GM12872 (cell line): ENCODE measurements around the gene RGS5.

Source experiments
- CTCF ChIP-seq: IDR thresholded peaks from 3 replicates; pipeline ENCODE4 v1.5.1; 2011; ENCODE audit warnings: low read depth, mild to moderate bottlenecking, low read length, moderate library complexity; ENCODE audit not compliant: insufficient read depth

The RGS5 gene

GRCh38 chr1:163202833-163203451 lies at the start of gene RGS5:
RGS5 (minus strand) TSS chr1:163202916; CDS start chr1:163202835, 81 bp downstream.
- no peak for TF ChIP-seq CTCF

GRCh38 chr1:163250382-163250974 lies 47.8 kb upstream of the RGS5 start:
- no peak for TF ChIP-seq CTCF

- TF ChIP-seq CTCF: no peak
Measured at GRCh38 chr1:163248064-163248463, 45.3 kb upstream of the RGS5 start.

- no peak for TF ChIP-seq CTCF
Measured at GRCh38 chr1:163241746-163242145, 39.0 kb upstream of the RGS5 start.

- no peak for TF ChIP-seq CTCF
Measured at GRCh38 chr1:163240705-163241104, 38.0 kb upstream of the RGS5 start.

- no peak for TF ChIP-seq CTCF
Measured at GRCh38 chr1:163231385-163231784, 28.7 kb upstream of the RGS5 start.

GRCh38 chr1:163230827-163231226 lies 28.1 kb upstream of the RGS5 start:
- no peak for TF ChIP-seq CTCF
